HG02610 (cell line): ENCODE measurements around the gene ITGB5.

ENCODE experiments used
- ATAC-seq: cut with Tn5 transposase; IDR thresholded peaks from one replicate; pipeline ENCODE4 v1.9.1; 2021; ENCODE audit warnings: mild to moderate bottlenecking, moderate library complexity; ENCODE audit not compliant: unreplicated experiment

Gene ITGB5

GRCh38 chr3:124896824-124897526 is 9.8 kb upstream of the ITGB5 start:
- no peak for ATAC-seq

- no peak for ATAC-seq
These were observed 8.6 kb upstream of the ITGB5 start for GRCh38 chr3:124895756-124896155.

GRCh38 chr3:124893526-124893925 is 6.4 kb upstream of the ITGB5 start:
- ATAC-seq: no peak

- ATAC-seq: no peak
These were observed 3.5 kb upstream of the ITGB5 start for GRCh38 chr3:124890573-124891190.

DNA sequence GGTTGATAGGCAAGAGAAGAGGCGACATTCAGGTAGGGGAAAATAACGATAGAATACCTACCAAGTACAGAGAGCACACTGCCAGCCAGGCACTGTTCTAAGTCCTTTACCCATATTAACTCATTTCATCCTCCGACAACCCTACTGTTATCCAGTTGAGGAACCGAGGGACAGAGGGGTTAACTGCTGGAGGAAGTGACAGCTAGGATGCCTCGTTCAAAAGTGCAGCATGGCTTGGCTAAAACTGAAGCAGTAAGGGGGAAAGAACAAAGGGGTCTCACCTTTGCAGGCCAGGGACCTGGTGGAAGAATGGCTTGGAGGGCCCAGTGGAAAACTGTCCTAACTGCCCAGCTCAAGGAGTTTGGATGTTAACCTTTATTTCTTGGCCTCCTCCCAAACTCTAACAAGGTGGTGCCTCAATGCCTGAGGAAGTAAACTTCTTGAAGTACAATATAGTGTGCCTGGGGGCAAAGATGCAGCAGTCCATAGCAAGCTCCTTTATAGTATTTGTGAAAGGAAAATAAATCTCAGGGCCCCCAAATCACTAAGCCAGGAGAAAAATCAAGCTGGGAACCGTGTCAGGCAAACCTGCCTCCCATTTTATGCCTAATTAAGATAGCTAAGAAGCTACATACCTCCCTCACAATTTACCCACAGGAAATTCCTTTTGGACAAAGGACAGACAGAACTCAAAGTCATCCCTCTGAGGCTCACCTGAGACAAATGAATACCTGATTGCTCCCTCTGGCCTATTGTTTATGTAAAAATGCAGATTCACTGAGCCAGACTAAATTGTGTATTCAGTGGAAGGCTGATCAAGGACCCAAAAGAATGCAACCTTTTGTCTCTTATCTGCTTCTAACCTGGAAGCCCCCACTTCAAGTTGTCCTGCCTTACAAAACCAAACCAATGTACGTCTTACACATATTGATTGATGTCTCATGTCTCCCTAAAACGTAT is 1.6 kb upstream of the ITGB5 start:
- ATAC-seq: no peak

- no peak for ATAC-seq
These were observed 750 bp upstream of the ITGB5 start for GRCh38 chr3:124887932-124888298.

DNA sequence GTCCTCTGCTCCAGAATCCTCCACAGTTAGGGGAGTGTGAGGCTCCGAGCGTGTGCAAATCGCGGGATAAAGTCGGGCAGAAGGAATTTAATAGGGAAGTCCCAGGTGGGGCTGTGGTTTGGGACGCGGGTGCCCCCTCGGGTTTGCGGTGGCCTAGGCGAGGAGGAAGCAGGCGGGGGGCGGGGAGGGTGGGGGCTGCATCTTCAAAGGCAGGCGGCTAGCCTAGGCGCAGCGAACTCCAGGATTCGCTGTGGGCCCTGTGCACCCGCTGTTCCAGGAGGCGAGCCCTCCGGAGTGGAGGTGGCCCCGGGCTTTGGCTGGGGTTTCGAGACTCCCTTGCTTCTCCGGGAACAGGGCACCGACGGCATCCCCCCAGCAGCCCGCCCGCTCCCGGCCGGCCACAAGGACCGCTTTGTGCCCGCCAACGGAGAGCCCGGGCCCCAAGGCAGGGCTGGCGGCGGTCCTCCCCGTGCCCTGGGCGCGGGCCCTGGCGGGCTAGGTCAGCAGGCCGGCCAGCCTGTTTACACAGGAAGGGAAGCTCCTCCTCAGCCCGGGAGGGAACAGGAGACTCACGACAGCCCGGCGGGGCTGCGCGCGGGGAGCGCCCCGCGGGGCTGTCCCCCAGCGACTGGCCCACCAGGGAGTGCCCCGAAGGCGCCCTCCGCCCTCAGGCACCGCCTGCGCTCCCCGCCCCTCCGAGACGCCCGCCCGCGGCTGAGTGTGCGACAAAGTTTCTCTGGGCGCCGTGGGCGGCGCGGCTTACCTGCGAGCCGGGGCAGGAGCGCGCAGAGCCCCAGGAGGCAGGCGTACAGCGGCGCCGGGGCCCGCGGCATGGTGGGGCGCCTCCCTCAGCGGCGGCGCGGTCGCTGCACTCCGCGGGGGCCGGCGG is 753 bp downstream of the ITGB5 start:
- ATAC-seq: peak; percentile 43

DNA sequence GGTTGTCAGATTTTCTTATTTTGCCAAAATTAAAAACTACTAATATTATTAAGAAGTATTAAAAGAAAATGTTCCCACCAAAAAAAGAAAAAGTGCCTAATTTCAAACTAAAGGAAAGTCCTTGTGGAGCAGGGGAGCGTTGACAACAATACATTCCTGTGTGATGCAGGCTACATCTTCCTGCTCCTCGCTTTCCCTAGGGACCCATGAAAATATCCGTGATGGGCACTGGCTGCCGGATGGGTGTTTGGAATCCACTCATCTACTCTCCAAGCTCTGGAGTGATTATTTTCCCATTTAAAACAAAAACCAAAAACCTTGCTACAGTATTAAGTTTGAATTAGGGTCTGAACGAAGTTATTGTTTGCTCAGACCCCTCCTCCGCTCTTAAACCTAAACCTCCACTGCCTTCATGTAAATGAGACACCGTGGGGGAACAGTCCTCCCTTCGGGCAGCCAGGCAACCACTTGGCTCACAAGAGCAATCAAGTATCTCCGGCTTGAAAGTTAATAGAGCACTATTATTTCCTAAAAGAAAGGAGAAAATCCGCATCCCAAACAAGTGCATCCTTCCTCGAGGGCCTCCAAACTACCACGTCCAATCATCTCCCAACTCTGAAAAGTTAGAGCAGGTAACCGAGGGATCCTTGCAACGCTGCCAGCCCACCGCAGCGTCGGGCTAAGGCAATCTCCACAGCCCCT is 1.5 kb downstream of the ITGB5 start:
- no peak for ATAC-seq

- ATAC-seq: no peak
These were observed 2.6 kb downstream of the ITGB5 start for GRCh38 chr3:124884474-124885101.

DNA sequence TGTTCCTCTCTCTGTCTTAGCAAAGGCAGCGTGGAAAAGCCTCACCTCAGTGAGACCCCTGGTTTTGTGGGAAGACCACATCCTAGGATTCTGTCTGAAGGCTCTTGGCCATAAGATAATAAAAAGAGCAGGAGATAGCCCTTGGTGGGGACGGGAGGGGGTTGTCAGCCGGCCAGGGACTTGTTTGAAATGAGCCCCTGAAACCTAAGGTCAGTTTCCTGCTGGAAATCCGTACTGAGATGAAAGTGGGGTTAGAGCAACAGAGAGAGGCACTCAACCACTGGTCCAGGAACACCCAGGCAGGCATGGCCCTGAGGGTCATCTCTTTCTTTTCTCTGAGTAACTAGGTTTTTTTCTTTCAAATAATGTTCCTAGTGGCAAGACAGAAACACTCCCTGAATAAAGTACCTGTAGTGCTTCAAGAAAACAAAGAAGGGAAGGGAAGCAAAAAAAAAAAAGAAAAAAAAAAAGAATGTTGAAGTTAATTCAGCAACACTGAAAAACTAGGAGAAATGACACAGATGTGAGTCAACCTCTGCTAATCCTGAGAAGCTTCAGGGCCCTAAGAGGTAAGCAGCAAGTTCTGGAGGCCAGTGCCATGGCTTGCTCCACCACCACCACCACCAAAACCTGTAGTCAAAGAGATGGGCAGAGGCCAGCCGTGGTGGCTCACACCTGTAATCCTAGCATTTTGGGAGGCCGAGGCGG is 3.2 kb downstream of the ITGB5 start:
- no peak for ATAC-seq

DNA sequence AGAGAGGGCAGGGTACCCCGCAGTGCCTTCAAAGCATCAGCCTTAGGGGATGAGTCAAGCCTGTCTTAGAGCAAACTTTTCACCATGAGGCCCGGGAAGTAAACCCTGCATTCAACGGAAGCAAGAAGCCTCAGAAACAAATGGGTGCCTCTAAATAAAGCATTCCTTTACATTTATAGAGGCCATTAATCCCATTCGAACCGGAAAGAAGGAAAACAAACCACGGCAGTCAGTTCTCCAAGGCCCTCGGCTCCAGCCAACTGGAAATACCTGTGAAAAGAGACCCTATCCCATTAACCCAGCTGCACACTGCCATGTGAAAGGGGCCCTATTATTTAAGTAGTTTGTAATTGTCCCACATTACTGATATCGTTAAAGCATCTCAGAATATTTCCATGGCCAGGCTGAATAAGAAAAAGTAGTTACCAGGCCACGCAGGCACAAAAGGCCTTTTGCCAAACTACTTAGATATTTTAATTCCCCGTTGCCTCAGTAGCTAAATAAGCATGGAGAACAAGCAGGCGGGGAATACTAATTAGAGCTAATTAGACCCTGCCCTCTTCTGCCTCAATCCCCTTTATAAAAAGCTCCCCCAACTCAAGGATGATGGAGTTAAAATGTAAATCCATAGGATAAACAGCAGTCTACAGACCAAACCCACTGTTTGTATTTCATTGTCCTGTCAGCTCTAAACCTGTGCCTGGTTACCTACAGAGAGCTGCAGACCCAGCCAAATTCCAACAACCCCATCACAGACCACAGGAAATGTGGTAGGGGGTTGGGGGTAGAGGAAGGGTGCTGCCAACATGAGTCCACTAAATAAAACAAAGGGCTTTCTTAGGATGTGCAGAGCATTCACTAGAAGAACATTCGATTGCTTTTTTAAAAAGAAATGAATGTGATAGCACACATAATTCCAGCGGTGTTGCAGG is 4.1 kb downstream of the ITGB5 start:
- ATAC-seq: no peak

DNA sequence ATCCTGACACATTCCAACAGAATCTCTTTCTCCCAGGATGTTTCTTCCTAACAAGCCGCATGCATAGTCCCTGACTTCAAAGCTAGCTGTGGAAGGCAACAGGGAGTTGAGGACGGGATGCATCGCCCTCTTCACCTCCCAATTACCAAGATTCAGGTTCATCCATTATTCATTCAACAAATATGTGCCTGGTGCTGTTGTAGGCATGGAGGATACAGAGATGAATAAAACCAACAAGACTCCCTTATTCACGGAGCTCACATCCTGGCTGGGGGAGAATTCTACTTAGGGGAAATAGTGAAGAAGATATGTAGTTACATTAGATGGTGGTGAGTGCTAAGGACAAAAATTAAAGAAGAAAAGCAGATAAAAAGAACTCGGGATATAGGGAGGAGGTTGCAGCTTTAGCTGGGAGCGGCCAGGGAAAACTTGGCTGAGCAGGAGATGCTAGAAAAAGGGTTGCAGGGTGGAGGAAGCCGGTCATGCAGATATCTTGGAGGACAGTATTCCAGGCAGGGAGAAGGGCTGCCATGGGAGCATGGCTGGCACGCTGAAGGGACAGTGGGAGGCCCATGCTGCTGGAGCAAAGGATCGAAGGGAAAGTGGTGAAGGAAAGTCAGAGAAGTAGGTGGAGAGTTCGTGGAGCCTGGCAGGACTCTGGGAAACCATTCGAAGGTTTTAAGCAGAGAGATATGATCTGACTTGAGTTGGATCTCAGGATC is 5.0 kb downstream of the ITGB5 start:
- ATAC-seq: no peak

DNA sequence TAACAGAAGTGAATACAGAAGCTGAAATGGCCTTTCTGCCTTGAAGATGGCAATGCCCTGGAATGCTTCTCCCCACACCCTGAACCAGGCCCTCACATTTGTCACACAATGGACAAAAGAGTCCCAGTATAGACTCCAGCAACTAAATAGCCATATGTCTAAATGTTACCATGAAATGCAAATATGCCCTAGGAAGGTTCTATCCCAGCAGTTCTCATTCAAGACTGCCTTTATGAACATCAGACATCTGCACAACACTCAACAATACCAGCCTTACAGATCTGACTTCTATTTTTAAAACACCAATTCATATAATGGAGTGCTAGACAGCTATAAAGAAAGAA is 7.9 kb downstream of the ITGB5 start:
- ATAC-seq: no peak

DNA sequence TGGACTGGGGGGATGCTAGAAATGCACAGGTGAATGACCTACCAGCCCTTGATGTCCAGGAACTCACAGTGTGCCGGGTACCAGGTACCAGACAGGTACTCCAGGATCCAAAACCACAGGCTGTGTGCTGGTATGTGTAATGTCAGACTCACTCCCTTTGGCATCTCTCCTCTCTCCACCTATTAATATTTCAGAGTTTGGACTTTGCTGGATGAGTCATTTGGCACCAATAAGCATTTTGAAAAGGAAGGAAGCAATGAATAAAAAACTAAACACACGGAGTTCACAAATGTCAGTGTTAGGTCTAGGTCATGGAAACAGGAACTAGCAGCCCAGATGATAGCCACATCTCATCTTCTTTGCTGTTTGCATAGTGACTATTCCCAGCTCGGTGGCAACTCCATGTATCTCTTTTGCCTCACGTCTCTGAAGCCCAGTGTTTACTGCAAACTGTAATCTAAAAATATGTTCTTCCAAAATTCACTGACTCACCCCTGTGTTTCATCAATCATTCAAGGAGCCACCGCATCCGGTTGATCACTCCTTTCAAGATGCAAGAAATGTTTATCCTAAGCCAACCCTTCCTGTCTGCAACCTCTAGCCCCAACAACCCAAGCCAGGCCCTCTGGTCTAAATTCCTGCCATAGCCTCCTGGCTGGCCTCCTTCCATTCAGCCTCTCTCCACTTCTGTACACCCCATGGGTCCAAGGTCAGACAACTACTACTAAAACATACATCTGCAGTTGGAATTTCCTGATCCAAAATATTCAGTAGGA is 8.4 kb downstream of the ITGB5 start:
- ATAC-seq: no peak

DNA sequence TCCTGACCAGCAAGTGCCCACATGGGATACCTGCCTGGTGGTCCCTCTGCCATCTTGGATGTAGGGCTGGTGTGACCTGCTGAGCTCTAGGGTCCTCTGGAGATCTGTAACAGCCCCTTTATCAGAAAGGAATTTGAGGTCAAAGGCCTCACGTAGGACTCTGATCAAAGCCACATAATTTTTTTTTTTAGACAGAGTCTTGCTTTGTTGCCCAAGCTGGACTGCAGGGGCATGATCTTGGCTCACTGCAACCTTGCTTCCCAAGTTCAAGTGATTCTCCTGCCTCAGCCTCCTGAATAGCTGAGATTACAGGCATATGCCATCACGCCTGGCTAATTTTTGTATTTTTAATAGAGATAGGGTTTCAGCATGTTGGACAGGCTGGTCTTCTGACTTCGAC is 9.5 kb downstream of the ITGB5 start:
- no peak for ATAC-seq

GRCh38 chr3:124876401-124876878 is 10.7 kb downstream of the ITGB5 start:
- ATAC-seq: no peak

GRCh38 chr3:124873226-124873625 is 13.9 kb downstream of the ITGB5 start:
- no peak for ATAC-seq
